NCI-H1436 treated with DMSO at 0.1 percent for 48 hours (cell line): Measurements from ENCODE around the gene KIAA0930.

ENCODE experiments used
- DNase-seq: peaks from one replicate; lab custom pipeline; 2025; lab: John Stamatoyannopoulos, UW

Gene KIAA0930

DNA sequence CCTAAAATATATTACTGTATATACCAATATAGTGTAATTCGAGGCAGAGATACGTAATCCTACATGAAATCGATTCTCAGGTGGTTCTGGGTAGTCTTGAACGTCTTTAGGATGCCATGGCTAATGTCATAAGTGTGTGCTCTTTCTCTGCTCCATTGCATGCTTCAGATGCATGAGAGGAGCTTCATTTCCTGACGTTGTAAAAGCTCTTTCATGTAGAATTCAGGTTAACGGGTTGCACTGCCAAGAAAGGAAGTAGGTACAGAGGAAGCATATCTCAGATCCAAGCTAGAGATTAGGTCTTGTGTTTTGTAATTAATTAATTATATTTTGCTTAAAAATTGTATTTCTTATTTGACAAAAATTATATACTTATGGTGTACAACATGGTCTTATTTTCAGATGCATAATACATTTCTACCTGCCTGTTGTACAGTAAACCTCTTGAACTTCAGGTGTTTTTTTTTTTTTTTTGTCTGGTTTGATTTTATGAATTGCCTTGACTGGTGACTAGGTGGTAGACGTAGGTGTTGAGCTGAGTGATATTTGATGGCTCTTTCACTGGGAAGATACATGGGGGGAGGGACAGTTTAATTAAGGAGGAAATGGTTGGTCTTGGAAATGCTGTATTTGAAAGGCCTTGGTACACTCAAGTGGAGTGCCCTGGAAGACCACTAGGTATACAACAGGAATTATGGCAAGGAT is 67.7 kb downstream of the KIAA0930 start:
- DNase-seq = no peak

DNA sequence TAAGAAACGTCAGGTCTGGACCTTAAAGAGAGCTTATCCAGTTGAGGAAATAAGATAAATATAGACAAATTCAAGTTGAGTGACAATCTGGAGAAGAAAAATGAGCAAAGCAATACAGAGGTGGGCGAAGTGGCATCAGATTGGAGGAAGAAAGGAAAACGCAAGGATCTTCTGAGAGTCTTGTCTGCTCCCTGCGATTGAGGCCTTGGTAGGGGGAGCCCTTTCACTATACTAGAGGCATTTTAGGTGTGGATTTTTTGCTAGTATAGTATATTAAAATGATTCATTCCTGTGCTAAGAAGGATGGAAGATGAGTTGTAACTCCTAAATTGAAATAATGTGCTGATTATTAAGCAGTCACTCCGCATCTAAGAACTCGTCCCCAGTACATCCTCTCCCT is 68.9 kb downstream of the KIAA0930 start:
- no peak for DNase-seq

DNA sequence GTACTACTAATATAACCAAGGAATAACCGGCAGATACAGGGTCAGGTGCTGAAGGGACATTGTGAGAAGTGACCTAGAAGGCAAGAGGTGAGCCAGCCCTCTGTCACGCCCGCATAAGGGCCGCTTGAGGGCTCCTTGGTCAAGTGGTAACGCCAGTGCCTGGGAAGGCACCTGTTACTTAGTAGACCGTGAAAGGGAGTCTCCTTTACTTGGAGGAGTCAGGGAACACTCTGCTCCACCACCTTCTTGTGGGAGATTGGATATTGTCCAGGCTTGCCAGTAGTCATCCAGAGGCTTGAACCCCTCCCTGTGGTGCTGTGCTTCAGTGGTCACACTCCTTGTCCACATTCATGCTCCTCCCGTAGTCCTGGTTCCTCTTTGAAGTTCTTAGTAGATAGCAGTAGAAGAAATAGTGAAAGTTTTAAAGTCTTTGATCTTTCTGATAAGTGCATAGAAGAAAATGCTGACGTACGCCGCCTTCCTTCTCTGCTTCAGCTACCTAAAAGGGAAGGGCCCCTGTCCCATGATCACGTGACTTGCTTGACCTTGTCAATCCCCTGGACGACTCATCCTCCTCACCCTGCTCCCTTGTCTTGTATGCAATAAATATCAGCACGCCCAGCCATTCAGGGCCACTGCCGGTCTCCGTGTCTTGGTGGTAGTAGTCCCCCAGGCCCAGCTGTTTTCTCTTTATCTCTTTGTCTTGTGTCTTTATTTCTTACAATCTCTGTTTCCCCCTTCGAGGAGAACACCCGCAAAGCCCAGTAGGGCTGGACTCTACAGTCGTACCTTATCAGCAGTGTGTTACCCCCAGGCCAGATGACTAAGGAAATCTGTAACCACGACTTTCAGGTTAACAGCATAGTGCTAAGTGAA is 70.9 kb downstream of the KIAA0930 start:
- no peak for DNase-seq

DNA sequence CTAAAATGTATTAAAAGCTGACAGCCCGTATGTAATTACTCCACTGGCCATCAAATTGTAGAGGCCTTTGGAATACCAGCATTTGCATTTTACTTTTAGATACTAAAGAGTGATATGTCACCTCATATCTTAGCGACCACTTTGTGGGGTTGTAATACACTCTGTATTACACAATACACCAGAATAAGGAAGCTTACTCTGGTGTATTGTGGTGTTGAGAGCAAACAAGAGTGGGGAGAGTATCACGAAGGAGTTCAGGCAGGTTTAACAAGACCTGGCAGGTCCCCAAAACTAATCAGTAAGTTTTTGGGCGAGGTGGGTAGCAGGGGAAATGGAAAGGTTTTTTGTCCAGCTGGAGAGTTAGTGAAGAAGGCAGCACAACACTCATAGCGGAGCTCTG is 73.8 kb downstream of the KIAA0930 start:
- DNase-seq = no peak

DNA sequence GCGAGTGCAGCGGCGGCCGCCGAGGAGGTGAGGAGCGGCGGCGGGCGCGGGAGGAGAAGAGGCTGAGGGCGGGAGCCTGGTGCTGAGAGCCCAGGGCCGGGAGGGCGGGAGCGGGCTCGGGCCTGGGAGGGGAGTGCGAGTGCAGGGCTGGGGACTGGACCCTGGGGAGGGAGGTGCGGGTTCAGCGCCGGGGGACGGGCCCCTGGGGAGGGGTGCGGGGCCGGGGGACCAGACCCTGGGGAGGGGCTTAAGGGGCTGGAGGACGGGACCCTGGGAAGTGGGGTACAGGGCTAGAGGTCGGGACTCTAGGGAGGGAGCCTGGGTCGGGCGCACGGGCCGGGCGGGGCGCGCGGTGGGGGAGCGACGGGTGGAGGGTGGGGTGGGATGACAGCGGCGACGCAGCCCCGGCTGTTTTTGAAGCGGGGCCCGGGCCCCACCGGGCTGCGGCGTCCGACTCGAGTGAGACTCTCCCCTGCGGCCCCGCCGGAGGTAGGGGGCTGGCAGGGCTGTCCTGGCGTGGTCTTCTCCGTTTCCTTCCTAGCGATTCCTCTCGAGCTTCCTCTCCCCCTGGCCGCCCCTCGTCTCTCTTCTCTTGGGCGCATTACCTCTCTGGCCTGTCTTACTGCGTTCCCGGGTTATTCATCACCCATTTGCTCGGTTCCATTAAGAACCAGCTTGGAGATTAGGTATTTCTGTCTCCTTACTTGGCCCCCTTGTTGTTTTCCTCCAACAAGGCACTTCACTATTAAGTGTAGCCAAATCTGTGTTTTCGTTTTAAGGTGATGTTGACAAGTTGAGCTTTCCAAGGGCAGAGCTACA is 76.2 kb downstream of the KIAA0930 start:
- DNase-seq = no peak

DNA sequence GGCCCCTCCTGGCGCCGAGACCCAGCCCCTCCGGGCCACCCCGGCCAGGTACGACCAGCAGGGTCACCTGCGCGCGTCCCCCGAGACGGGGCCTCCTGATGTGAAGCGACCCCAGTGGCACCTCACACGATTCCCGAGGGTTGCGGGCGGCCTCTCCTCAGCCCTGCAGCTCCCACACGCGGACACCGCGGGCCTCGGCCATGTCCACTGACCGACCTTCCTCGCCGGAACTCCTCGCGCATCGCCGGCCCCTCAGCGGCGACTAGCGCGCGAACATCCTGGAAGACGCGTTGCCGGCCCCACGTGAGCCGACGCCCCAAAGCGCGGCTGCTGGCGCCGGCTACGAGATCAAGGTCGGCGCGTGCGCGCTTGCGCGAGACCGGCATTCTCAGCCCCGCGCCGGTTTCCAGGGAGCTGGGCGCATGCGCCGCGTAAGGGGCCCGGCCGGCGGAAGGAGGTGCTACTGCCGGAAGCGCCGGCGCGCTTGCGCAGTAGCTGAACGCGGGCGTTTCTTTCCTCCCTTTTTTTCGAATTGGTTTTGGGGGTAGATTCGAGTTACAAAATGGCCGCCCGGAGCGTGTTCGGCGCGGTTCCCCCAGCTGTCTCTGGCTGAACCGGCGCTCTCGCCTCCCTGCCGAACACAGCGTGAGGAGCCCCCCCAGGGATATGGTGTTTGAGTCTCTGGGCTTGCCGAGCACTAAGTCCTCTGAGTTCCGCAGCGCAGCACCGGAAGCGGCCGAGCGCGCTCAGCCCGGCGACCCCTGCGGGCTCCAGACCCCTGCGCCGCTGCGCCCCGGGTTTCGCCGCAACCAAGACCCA is 77.0 kb downstream of the KIAA0930 start, which contains the start of gene NUP50:
NUP50 (plus strand) TSS at position 475 of the 819 bp plus-strand sequence. CDS start 4,253 bp downstream, outside the sequence.
- DNase-seq = peak; percentile 81

DNA sequence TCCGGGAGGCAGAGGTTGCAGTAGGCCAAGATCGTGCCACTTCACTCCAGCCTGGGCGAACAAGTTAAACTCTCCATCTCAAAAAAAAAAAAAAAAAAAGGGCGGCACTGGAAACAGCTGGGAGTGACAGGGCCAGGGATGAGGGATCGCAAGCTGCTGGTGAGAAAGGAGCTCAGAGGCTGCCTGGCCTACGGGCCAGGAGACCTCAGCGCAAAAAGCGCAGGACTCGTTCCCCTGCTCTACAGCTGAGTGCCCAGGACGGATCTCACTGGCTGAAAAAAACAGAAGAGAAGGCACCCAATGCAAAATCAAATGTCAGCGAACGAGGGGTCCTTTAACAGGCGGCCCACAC is 77.6 kb downstream of the KIAA0930 start:
- DNase-seq = no peak

DNA sequence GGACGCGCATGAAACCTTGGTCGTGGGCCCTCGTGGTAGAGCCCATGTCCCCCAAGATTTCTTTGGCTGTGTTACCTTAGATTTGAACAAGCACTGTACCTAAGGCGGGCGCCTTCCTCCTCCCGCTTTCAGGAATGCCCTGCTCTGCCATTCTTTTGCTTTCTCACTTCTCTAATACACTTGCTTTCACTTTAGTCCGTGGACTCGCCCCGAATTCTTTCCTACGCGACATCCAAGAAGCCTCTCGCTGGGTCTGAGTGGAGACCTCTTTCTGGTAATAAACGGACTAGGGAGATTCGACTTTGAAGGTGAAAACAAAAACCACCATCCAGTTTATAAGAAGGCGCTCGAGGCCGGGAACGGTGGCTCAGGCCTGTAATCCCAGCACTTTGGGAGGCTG is 78.2 kb downstream of the KIAA0930 start:
- DNase-seq = no peak

DNA sequence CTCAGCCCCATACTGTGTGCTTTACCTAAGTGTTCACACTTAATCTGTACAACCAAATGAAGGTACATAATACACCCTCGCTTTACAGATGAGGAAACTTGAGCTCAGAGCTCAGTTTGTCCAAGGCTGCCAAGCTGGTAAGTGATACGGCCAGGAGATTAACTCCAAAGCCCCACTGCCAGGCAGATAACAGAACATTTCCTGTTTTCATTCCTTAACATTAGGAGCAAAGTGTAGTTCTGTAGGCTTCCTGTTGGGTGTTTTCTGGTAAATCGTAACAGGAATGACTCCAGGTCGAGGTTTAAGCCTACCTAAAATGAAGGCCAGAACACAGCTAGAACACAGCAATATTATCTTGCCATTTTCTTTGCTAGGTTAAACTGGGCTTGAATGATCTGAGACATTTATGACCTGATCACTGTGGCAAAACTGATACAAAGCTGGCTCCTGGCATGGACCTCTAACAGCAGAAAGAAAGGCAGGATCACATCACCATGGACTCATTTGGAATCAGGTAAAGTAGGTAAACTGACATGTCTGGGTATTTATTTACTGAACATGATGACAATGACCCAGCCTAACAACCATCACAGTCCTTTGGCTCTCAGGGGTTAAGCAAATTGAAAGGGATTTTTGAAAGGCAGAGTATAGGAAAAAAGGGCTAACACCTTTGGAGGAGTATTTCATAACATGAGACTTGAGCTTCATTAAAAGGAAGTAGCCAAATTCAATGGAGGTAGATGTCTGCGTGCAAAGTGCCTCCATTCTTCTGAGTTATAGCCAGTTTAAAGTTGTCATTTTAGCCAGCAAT is 80.8 kb downstream of the KIAA0930 start:
- no peak for DNase-seq

DNA sequence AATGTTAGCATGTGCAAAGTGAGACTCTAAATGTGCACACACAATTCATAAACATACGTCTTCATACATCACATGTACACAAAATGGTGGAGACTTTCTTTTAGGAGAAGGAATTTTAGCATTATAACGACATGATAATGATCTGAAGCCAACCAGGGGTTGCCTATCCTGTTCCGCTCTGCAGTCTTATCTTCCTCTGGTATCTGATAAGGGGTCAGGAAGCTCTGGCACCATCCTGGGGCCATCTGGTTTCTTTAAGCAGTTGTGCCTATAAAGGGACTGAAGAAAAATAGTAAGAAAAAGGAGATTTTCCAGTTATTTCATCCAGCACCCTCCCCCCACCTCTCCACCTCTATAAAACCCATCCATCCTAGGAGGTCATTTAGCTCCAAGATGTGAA is 82.8 kb downstream of the KIAA0930 start:
- no peak for DNase-seq

DNA sequence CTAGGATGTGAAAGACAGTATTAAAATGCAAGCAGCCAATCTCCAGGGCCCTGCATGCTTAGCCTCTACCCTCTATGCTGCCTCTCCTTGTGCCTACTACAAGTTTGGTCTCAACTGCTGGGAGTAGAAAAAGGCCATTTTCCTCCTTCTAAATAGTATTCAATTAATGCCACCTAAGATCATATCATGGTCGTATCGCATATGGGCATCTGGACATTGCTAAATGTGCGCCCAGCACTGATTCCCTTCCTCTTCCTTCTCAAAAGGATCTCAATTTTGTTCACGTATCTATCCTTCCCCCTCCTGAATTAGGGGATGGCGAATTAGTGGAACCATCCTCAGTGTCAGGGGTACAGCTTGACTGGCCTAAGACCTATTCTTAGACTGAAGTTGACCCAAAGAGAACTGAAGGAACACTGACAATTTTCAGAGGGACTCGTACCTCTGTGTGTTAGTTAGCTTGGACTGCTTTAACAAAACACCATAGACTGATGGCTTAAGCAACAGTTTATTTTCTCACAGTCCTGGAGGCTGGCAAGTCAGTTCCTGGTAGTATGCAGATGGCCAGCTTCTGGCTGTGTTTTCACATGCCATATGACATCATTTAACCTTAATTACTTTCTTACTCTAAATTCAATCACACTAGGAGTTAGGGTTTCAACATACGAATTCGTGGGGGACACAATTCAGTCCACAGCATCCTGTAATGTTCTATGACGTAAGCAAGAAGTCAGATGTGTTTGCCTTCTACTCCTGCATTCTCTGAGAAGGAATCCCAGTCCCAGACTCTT is 85.4 kb downstream of the KIAA0930 start:
- no peak for DNase-seq

DNA sequence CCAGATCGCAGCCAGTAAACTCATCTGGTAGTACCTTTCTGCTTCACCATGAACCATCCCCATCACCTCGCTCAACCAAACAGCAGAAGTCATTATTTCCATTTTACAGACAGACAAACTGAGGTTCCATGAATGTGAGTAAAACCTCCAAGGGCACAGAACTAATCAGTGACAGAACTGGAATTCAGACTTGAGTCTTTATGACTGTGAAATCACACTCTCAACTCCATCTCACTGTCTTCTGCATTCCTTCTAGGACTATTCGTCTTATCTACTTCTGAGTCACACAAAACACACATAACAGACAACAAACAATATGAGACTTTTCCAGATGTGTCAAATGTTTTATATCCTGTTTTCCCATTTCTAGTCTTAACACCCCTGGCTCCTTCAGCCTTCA is 86.3 kb downstream of the KIAA0930 start:
- DNase-seq = no peak

DNA sequence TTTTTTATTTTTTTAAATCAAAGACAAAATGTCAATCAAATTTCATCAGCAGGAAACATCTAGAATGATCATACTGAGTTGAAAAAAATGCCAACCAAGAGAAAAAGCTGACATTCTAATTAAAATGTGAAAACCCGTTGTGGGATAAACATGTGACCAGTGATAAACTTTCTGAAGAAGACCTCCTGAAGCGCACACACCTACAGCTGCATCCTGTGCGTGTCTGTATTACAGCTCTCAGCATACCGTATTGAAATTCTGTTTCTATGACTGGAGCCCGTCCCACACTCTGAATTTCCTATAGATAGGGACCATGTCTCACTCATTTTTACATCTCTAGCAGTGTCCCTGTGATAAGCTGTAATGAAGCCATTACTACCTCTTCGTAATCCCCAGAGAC is 89.2 kb downstream of the KIAA0930 start:
- DNase-seq = no peak

DNA sequence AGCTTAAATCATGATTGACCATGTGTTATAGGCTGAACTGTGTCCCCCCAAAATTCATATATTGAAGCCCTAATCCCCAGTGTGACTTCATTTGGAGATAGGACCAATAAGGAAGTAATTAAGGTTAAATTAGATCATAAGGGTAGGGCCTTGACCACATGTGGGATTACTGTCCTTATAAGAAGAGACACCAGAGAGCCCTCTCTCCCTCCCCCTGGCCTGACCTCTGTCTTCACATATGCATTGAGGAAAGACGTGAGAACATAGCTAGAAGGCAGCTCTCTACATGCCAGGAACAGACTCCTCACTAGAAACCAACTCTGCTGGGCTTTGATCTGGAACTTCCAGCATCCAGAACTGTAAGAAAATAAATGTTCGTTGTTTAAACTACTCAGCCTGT is 90.6 kb downstream of the KIAA0930 start:
- DNase-seq = no peak

DNA sequence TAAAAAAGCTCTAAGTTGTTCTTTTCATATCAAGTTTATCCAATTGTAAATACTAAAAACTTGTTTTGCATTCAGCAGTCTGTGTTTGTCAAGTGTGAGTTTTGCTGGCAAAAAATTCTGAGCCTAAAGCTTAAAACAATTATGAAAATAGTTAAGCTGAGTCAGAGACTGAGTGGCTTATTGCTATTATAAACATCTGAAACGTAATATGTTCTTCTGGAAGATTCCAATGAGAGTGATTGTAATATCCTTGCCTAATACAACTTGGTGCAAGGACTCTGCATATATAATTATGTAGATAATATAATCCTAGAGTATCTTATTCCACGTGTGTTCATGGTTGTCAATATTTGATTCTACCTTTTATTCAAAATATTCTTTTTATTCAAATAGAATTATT is 91.0 kb downstream of the KIAA0930 start:
- DNase-seq = no peak

DNA sequence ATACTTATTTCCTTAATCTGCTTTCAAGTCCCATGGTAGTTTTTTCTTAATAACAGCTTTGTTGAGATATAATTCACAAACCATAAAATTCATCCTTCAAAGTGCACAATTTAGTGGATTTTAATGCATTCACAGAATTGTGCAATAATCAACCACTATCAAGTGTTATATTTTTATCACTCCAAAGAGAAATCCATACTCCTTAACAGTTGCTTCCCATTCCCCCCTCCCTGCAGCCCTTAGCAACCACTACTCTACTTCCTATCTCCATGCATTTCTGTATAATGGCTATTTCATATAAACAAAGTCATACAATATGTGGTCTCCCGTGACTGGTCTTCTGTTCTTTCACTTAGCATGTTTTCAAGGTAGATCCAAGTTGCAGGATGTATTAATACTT is 95.8 kb downstream of the KIAA0930 start:
- no peak for DNase-seq

DNA sequence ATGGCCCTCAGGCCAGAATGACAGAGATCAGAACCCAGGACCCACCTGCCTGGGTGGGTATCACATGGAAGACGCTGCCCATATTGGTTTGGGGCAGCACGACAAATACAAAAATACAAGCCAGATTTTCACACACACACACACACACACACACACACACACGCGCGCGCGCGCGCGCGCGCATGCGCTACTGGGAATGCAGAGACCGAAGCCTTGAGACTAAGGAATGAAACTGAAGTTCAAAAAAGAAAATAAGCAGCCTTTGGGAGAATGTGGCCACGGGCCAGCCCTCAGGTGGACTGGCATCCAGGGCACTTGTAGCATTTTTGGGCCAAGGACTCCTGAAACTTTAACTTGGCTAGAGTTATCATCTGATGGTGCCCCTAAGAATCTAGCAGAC is 98.3 kb downstream of the KIAA0930 start:
- no peak for DNase-seq
